PC-3 (cell line): ENCODE measurements around the gene ARHGAP6.

Experiments
- EZH2 ChIP-seq: fragments of 300-600 bp; sonication (generic); IDR thresholded peaks from one replicate; pipeline ENCODE4 v1.6.1; 2017; ENCODE audit warnings: antibody characterized with exemption, mild to moderate bottlenecking, low read length; ENCODE audit not compliant: unreplicated experiment
- TF ChIP-seq, protein P1 (sequence below): fragments of 300-600 bp; sonication (generic); conservative IDR thresholded peaks from 2 replicates; pipeline ENCODE4 v1.5.1; 2017; ENCODE audit warnings: antibody characterized with exemption, low read depth, mild to moderate bottlenecking, low read length

GRCh38 chrX:11462136-11462535 lies 203.6 kb downstream of the ARHGAP6 start:
- TF ChIP-seq, protein P1, sequence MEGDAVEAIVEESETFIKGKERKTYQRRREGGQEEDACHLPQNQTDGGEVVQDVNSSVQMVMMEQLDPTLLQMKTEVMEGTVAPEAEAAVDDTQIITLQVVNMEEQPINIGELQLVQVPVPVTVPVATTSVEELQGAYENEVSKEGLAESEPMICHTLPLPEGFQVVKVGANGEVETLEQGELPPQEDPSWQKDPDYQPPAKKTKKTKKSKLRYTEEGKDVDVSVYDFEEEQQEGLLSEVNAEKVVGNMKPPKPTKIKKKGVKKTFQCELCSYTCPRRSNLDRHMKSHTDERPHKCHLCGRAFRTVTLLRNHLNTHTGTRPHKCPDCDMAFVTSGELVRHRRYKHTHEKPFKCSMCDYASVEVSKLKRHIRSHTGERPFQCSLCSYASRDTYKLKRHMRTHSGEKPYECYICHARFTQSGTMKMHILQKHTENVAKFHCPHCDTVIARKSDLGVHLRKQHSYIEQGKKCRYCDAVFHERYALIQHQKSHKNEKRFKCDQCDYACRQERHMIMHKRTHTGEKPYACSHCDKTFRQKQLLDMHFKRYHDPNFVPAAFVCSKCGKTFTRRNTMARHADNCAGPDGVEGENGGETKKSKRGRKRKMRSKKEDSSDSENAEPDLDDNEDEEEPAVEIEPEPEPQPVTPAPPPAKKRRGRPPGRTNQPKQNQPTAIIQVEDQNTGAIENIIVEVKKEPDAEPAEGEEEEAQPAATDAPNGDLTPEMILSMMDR, result no peak
- no peak for TF ChIP-seq EZH2
